GM18858 (cell line): ENCODE results near the gene HECTD3.

Source experiments
- ATAC-seq: cut with Tn5 transposase; IDR thresholded peaks from one replicate; pipeline ENCODE4 v1.9.1; 2021; ENCODE audit not compliant: unreplicated experiment

Gene HECTD3

DNA sequence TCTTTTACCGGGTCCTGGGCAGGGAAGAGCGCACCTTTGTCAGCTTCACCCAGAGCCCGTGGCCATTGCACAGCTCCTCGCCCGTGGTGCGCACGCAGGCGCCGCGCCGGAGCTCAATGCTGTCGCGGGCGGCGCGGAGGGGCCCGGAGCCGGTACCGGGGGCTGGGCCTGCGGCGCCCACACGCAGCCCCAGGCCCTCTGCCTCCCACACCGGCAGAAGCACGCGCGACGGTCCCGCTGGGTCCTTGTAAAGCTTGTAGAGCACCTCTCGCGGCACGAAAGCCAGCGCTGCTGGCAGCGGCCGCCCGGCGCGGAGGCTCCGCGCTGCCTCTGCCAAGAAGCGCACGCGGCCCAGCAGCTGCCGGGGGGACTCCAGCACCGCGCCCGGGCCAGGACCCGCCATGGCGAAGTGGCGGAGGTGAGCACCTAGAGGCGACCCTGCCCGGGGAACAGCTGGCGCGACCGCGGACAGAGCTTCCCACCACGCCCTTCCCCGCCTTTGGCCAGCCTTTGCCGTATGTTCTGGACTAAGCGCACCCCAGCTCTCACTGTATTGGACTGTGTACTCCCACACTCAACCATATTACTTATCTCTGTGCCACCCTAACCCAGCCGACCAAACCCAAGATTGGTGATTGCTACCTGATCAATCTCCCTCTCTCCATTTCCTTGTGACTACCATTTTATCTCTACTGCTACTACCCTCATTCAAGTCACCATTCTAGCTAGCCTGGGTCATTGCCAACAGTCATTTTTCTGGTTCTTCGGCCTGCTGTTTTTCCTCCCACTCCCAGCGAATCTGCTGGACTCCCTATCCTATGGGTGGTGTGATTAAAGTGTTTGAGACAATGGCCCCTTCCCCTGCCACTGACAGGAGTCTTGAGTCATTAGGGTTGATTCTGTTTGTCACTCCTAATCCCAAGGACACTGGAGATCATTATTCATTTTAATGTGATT lies at the start of gene HECTD3:
Gene HECTD3 (minus strand): TSS at position 470 of the 957 bp plus-strand sequence. CDS start 67 bp downstream, at position 403.
- ATAC-seq = peak; percentile 61

DNA sequence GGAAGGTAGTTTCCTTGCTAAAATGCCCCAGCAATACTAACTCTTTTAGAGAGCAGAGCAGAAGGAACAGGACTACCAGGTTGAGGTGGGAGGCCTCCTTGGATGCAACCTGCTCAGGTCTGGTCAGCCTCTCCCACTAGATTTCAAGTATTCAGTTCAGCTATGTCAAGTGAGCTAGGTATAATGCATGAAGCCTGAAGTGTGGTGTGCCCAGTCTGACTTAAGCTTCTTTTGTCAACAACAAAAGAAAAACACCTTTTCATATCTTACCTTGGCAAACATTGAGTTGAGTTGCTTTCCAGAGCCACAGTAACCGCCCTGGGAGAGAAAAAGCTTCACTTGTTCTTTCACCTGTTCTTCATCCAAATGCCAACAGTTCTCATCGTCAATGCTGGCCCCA lies 48.7 kb upstream of the HECTD3 start:
- no peak for ATAC-seq

DNA sequence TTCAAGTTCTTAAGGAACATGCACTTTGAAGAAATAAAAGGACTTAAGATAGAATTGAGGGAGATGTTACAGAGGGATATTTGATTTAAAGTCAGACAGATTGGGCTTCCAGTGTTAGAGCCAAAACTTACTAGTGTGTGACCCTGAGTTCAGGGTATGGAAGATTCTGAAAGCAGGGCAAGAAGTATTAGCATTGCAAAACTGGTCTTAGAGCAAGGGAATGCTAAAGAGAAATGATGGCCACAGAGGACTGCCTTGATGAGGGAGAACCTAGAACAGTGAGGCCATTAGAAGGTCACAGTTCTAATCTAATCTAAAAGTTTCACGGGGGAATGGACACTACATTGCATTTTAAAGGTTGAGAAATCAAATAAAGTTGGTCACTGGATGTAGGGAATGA lies 46.4 kb upstream of the HECTD3 start:
- no peak for ATAC-seq

DNA sequence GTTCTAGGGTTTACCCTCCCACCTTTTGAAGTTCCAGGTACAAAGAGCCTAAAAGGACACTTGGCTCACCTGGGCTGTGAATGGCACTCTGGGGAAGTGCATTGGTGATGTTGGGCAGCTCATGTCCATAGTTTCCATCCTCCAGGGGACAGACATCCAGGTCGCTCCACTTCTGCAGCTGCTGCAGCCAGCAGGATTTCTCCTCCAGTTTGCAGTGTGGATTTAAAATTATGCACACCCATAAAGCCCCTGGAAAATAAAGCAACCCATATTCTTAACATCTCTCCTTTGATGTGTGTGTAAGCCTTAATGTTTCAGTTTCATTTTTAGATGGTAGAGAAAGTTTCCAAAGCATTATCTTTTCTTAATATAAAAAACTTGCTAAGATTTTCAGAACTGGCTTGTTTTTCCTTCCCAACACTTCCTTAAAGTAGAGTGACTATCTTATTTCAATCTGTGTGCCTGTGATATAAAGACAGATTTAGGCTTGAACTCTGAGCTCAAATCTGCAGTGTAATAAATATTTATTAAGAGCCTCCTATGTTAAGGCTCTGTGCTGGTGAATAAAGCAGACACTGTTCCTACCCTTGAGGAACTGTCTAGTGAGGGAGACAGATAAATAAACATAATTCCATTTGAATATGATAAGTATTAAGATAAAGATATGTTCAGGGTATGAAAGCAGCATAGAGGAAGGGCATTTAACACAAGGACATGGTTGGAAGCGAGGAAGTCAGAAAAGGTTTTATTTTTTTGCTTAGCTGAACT lies 40.1 kb upstream of the HECTD3 start:
- no peak for ATAC-seq

DNA sequence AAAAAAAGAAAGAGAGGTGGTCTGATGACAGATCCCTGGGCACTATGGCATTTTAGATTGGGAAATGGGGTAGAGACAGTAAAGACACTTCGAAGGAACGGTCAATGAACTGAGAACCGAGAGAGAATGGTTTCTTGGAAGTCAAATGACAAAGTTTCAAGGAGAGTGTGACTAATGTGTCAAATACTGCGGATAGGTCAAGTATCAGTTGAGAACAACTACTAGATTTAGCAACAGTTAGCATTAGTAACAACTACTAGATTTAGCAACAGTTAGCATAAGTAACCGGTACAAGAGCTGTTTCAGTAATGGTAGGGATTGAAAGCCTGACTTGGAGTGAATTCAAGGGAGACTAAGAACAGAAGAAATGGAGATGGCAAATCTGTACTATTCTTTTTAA lies 35.9 kb upstream of the HECTD3 start:
- no peak for ATAC-seq

DNA sequence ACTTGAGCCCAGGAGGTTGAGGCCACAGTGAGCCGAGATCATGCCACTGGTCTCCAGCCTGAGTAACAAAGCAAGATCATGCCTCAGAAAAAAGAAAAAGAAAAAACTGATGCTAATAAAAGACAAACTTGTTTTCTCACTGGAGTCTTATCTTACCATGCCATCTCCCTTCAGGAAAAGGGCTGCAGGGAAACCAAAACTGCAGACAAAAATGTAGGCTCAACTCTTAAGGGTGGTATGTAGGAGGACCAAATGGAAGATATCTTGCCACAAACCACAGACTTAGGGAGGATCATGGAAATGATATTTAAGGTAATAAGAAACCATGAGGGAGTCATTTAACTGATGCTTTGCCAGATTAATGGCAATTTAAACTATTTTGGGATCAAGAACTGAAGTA lies 33.8 kb upstream of the HECTD3 start:
- ATAC-seq = no peak

DNA sequence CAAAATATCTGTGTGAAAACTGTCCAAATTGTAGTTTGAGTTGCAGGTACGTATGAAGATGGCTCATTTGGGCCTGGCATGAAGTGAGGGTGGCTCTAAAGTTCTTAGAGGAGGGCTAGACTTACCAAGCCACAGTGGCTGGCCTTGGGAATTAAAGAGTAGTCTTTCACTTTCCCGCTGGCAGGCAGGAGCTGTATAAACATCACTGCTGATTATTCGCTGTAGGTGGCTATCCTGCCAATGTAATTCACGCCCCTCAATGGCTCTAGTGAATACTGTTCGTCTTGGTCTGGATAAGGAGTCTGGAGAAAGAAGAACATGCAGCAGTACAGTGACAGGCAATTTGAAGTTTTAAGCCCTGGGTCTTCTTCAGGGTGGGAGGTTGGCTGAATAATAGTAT lies 32.0 kb upstream of the HECTD3 start:
- no peak for ATAC-seq

DNA sequence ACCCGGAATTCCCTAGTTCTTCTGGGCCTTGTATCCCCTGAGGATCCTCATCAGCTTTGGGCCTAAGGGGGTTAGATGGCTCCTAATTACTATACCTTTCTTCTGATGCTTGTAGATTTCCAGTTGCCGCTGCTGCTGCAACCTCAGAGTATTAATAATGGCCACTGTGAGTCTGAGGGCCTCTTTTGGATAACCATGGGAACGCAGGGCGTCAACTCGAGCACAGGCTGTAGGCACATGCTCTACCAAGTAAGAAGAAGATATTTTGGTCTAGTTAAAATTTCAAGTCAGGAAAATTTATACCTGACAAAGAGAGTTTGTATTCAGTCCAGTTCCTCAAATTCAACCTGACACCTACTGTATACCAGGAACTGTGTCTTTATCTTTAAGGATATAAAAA lies 29.2 kb upstream of the HECTD3 start:
- ATAC-seq = no peak

DNA sequence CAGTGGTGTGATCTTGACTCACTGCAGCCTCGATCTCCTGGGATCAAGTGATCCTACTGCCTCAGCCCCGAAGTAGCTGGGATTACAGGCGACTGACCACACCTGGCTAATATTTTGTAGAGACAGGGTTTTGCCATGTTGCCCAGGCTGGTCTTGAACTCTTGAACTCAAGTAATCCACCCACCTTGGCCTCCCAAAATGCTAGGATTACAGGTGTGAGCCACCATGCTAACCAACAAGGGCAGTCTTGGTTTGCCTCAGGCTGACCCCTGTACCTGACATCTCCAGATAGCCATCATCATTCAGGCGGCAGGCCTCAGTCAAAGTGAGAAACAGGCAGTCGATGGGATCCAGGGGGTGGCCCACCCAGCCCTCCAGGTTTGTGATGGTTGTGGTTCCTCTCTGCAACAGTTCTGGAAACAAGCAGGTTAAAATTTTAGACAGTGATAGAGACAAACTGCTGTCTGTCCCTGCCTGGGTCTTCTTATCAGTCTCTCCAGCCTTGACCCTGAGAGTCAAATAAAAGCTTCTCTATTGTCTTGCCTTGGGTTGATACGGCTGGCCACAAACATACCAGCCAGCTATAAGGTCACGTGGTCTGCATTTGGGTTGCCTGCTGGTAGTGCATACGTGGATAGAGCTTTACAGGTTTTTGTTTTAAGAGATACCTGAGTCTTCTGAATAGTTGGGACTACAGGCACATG lies 27.7 kb upstream of the HECTD3 start:
- no peak for ATAC-seq

DNA sequence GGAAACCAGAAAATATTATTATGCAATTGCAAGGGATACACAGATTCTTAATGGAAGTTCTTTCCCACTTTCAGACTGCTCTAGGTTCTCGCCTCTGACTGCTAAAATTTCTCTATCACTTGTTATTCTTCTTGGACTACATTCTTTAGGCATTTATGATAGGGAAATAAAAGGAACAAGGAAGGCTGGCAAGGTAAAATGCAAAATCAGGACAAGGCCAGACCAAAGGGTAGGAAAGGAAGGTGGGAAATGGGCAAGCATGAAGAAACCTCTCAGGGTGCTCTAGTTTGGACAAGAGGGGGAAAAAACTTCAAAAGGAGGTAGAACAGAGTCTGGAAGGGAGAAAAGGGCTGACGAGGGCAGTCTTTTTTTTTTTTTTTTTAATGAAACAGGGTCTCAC lies 27.1 kb upstream of the HECTD3 start:
- ATAC-seq = no peak

DNA sequence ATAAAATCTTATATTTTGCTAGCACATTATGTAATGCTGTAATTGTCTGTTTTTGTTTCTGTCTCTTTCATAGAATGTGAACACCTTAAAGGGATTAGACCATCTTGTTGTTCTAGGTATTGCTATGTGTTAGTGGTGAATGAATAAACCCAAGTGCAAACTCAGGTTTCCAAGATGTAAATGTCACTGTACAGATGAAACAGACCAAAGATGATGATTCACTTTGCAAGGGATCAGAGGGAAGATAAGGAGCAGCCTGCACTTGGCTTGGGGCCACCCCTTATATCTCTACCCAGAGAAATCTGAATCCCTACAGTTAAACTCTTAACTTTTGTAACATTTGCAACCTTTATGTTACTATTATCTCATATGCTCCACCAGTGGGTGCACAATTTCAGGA lies 26.3 kb upstream of the HECTD3 start:
- ATAC-seq = no peak

DNA sequence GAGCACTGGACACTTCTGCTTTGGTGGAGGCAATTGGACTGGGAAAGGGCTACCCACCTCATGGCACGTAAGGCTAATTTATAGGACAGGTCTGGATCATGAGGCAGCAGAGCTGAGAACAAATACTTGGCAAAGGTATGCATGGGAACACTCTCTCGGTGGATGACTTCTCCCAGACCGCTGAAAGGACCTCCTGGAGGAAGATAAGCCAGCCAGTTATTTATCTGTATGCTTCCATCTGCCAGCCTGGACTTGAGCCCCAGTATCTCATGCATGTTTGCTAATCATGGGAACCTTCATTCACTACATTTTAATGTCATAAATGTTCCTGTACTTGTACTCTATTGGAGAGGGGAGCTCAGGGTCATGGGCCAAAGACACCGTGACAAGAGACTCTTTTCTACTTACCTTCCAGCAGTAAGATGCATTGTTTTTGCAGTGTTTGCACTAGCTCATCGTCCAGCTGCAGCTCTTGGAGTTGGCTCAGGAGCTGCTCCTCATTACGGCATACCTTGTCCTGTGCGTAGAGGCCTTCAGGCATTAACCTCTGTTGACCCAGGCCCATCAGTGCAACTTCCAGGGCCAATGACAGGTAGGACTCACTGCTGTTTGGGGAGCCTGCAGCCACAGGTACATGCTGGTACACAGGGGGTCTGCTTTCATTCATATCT lies 24.6 kb upstream of the HECTD3 start:
- no peak for ATAC-seq

DNA sequence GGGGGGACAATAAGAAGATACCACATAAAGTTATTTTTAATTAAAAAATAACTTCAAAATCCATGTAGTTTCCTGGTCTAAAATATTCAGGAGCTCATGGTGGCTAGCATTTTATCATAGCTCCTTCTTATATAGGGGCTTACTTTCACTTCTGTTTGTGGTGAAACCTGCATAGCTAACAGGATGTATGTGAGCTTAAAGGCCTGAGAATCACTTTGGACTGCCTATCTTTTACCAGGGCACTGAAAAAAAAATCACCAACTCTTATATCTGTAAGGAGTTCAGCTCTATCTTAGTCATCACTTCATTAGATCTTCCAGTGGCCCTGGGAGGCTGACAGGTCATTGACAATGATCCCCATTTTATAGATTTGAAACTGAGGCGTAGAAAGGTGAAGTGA lies 22.2 kb upstream of the HECTD3 start:
- no peak for ATAC-seq

DNA sequence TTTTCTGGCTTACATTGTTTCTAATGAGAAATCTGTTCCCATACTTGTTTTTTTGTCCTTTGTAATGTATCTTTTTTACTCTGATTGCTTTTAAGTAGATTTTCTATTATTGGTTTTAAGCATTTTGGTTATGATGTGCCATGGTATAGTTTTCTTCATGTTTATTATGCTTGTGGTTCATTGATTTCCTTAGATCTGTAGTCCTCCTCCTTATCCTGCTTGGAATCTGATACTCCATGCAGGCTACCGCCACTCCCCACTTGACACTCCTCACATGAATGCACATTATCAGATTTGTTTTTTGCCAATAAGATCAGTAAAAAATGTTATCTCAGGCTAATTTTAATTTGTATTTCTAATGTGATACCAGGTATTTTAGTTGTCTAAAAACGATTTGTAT lies 21.7 kb upstream of the HECTD3 start:
- ATAC-seq = no peak

DNA sequence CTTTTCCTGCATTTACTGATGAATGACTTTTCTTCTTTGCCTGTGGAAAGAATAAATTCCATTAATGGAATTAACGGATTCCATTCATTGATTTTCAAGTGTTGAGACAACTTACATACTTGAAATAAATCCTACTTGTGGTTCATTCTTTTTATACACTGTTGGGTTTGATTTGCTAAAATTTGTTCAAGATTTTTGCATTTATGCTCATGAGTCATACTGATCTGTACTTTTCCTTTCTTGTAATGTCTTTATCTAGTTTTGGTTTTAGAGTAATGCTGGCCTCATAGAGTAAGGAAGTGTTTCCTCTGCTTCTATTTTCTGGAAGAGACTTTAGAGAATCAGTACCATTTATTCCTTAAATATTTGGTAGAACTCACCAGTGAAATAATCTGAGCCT lies 15.3 kb upstream of the HECTD3 start:
- ATAC-seq = no peak

DNA sequence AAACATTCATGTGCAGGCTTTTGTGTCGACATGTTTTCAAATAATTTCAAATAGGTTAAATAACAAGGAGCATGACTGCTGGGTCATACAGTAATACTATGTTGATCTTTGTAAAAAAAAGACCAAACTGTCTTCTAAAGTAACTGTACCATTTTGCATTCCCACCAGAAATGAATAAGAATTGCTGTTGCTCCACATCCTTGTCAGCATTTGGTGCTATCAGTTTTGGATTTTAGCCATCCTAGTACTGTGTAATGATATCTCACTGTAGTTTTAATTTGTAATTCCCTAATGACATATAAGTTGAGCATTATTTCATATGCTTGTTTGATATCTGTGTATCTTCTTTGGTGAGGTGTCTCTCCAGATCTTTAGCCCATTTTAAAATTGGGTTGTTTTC lies 12.5 kb upstream of the HECTD3 start:
- no peak for ATAC-seq

DNA sequence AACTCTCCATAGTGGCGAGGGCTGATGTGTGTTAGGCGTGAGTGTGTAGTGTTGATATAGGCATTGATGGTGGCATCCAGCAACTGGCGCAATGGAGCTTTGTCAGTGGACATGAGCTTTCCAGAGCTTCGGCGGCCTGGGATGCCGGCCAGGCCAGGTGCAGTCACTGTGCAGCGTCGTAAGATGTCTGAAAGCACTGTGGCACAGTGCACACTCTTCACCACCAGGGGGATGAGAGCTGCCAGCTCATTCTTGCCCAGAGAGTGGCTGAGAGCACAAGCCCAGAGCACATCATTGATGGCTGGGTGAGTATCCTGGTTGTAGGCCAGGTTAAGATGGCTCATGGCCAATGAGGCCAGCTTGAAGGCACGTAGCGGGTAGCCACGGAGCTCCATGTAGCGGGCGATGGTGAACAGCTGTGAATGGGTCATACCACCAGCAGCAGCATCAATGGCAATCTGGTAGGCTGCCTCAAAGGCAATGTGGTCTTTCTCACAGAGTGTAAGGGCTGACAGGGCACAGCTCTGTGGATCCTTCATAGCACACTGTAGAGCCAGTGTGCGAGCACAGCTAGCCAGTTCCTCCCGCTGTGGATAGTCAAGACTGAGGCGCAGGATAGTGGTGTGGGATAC lies 7.6 kb upstream of the HECTD3 start:
- ATAC-seq = peak; percentile 64

DNA sequence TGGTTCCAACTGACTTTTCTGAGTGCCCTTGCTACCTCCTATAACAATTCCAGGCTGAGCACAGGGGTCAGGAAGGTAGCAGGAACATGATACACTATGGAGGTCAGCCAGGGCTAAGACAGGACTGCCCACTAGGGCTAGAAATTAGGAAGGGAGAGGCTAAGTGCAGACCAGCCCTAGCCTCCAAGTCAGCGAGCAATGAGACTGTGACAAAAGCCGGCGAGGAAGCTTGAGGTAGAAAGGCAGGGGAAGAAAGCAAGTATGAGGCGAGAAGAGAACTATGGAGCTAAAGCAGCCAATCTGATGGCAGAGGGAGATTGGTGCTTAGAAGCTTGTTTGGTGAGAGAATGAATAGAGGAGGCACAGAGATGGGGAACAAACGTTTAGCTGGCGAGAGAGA lies 5.6 kb upstream of the HECTD3 start:
- no peak for ATAC-seq

DNA sequence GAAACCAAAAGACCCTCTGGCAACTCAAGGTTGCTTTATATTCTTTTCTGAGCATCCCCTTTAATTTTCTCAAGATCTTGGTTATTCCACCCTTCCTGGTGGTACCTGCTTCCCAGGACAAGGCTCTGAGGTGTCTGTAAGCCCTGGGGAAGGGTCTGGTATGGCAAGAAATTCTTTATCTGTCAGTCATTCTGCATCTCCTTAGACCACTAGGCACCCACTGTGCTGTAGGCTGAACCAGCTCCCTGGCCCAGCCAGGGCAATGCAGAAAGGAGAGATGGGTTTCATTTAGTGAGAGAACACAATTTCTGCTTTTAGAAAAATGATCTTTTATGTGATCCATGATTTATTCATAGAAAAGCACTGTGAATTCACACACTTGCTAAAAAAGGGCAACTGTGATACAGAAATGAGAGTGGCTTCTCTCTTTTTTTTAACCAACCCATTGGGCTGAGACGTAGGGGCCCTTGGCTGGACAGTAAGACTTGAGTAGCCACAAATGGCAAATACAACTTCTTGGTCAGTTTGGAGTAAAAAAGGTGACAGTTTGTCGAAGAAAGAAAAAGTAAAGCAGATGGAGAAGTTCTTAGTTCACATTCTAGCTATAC lies 5.1 kb upstream of the HECTD3 start:
- no peak for ATAC-seq

DNA sequence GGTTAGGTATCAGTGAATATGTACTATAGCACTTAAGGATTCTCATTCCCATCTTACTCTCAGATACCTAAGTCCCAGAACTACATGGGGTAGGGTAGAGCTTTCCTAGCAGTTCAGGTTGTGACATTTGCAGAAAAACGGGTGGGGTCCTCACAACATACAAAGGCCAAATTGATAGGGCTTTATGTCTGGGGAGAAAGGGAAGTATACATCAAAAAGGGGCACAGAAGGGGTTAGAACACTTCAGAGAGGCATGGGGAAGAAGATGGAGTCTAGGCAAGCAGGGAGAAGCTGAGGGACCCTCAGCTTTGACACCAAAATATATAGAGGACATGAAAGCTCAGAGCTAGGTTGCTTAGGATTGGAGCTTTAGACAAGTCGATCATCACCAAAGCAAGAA lies 4.6 kb upstream of the HECTD3 start:
- ATAC-seq = no peak
